Smooth muscle cell of the umbilical artery (primary cell): ENCODE data around the gene DIAPH3. TPM values are rescaled to one million over a fixed set of nuclear protein-coding genes. Genes with fewer than 3 reads are reported as not detected.

ENCODE experiments used
- total RNA-seq: library from RNA; depleted of rRNA; stranded (reverse); fragments of >200 nt; gene quantifications from 2 replicates; pipeline ENCODE4 v1.2.3, GENCODE V29; 2014

The DIAPH3 gene, protein sequence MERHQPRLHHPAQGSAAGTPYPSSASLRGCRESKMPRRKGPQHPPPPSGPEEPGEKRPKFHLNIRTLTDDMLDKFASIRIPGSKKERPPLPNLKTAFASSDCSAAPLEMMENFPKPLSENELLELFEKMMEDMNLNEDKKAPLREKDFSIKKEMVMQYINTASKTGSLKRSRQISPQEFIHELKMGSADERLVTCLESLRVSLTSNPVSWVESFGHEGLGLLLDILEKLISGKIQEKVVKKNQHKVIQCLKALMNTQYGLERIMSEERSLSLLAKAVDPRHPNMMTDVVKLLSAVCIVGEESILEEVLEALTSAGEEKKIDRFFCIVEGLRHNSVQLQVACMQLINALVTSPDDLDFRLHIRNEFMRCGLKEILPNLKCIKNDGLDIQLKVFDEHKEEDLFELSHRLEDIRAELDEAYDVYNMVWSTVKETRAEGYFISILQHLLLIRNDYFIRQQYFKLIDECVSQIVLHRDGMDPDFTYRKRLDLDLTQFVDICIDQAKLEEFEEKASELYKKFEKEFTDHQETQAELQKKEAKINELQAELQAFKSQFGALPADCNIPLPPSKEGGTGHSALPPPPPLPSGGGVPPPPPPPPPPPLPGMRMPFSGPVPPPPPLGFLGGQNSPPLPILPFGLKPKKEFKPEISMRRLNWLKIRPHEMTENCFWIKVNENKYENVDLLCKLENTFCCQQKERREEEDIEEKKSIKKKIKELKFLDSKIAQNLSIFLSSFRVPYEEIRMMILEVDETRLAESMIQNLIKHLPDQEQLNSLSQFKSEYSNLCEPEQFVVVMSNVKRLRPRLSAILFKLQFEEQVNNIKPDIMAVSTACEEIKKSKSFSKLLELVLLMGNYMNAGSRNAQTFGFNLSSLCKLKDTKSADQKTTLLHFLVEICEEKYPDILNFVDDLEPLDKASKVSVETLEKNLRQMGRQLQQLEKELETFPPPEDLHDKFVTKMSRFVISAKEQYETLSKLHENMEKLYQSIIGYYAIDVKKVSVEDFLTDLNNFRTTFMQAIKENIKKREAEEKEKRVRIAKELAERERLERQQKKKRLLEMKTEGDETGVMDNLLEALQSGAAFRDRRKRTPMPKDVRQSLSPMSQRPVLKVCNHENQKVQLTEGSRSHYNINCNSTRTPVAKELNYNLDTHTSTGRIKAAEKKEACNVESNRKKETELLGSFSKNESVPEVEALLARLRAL
- total RNA-seq: 2.4 and 14.2 TPM in 2 replicates

GRCh38 chr13:60163478-60164233 is at the start of gene DIAPH3:
DIAPH3 (minus strand) TSS chr13:60163928; CDS start chr13:60163766, 162 bp downstream.

Other genes starting within 250 kb of the DIAPH3 start
- gene TDRD3, start 233.3 kb upstream of the DIAPH3 start, total RNA-seq: 11.0 and 18.4 TPM in 2 replicates